WI38 (cell line): Measurements from ENCODE around the gene PWWP2A.

Experiments
- H3K4me3 ChIP-seq: 2 replicates; pipeline ENCODE4 v1.5.1; 2011; ENCODE audit warnings: low read depth, mild to moderate bottlenecking, control low read depth, low read length
- TF ChIP-seq, protein P1 (sequence below): IDR thresholded peaks from 2 replicates; pipeline ENCODE4 v1.5.1; 2012; ENCODE audit warnings: low read depth, mild to moderate bottlenecking, control low read depth, low read length

Gene PWWP2A

GRCh38 chr5:160054047-160054446, 65.2 kb downstream of the PWWP2A start:
- TF ChIP-seq, protein P1, sequence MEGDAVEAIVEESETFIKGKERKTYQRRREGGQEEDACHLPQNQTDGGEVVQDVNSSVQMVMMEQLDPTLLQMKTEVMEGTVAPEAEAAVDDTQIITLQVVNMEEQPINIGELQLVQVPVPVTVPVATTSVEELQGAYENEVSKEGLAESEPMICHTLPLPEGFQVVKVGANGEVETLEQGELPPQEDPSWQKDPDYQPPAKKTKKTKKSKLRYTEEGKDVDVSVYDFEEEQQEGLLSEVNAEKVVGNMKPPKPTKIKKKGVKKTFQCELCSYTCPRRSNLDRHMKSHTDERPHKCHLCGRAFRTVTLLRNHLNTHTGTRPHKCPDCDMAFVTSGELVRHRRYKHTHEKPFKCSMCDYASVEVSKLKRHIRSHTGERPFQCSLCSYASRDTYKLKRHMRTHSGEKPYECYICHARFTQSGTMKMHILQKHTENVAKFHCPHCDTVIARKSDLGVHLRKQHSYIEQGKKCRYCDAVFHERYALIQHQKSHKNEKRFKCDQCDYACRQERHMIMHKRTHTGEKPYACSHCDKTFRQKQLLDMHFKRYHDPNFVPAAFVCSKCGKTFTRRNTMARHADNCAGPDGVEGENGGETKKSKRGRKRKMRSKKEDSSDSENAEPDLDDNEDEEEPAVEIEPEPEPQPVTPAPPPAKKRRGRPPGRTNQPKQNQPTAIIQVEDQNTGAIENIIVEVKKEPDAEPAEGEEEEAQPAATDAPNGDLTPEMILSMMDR: no peak

GRCh38 chr5:160049099-160049498, 70.2 kb downstream of the PWWP2A start:
- H3K4me3 ChIP-seq: no peak overlapping the region
- TF ChIP-seq, protein P1: no peak

More at GRCh38 chr5:160054047-160054446, 65.2 kb downstream of the PWWP2A start:
- no peak overlapping the region for H3K4me3 ChIP-seq

GRCh38 chr5:160048131-160048530, 71.1 kb downstream of the PWWP2A start:
- TF ChIP-seq, protein P1: no peak
- no peak overlapping the region for H3K4me3 ChIP-seq

DNA sequence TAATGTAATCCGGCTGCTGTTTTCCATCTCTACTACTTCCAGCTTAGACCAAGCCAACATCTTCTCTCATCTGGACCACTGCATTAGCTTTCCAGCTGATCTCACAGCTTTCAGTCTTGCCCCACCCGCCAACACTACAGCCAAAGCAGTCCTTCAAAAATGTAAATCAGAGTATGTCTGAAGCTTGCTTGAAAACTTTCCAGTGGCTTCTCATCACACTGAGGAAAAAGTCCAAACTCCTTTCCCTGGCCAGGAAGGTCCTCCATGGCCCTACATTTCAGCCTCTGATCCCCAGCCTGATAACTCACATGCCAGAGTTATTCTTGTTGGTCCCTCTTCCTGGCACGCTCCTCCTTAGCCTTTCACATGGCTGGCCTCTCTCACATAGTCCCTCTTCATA, 71.8 kb downstream of the PWWP2A start:
- TF ChIP-seq, protein P1: no peak
- H3K4me3 ChIP-seq: no peak overlapping the region

DNA sequence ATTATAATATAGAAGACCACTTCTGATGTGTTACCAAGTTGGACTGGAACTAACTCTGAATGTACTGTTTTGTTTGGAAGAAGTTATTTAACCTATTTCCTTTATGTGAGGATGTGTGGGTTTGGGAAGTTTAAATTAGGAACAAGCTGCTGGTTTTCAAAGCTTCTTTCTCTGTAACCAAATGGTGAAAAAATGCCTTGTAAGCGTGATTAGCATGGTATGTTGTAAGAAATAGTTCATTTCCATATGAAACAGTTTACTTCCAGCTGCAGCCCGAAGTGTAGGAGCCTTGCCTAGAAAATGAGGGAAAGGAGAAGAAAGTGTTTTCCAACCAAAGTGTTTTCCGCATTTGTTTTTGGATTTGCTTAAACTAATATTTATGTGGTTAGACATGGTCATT, 74.3 kb downstream of the PWWP2A start:
- H3K4me3 ChIP-seq: no peak overlapping the region
- TF ChIP-seq, protein P1: no peak

DNA sequence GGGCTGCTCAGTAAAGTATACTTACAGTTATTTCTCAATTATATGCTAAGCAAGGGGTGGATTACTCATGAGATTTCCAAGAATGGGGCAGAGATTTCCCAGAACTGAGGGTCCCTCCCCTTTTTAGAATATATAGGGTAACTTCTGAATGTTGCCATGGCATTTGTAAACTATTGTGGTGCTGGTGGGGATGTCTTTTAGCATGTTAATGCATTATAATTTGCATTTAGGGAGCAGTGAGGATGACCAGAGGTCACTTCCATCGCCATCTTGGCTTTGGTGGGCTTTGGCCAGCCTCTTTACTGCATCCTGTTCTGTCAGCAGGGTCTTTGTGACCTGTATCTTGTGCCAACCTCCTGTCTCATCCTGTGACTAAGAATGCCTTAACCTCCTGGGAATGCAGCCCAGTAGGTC, 74.9 kb downstream of the PWWP2A start:
- TF ChIP-seq, protein P1: no peak
- no peak overlapping the region for H3K4me3 ChIP-seq

- no peak overlapping the region for H3K4me3 ChIP-seq
- TF ChIP-seq, protein P1: no peak
Measured at GRCh38 chr5:160042671-160043070, 76.6 kb downstream of the PWWP2A start.
